Right atrium auricular region (tissue), 2 donors: ENCODE measurements around the gene GPR37L1. TPM values are rescaled to one million over a fixed set of nuclear protein-coding genes. Genes with fewer than 3 reads are reported as not detected.

ENCODE experiments used
- DNase-seq: peaks from one replicate; pipeline ENCODE4 v3.0.0-alpha.2; 2019; ENCODE audit warnings: low spot score
- H3K27ac ChIP-seq, 2 donors: fragments of 200-600 bp; sonication (generic); 1 replicate in 1 of 2; 2 replicates in 1 of 2; pipeline ENCODE4 v1.5.1; 2016 to 2019
- H3K27me3 ChIP-seq, 2 donors: fragments of 200-600 bp; sonication (generic); one replicate each; pipeline versions ENCODE4 v1.5.1 to v1.6.0; 2017 to 2019
- H3K36me3 ChIP-seq: fragments of 200-600 bp; sonication (generic); one replicate; pipeline ENCODE4 v1.5.1; 2016
- H3K4me1 ChIP-seq, 2 donors: fragments of 200-600 bp; sonication (generic); one replicate each; pipeline versions ENCODE4 v1.5.1 to v1.6.0; 2017 to 2019
- H3K4me3 ChIP-seq, 2 donors: fragments of 200-600 bp; sonication (generic); 1 replicate in 1 of 2; 2 replicates in 1 of 2; pipeline ENCODE4 v1.5.1; 2017 to 2019; ENCODE audit warnings: mild to moderate bottlenecking in 1 of 2, moderate library complexity in 1 of 2
- H3K9me3 ChIP-seq, 2 donors: fragments of 200-600 bp; sonication (generic); one replicate each; pipeline ENCODE4 v1.5.1; 2019
- CTCF ChIP-seq, 2 donors: fragments of 200-600 bp; sonication (generic); IDR thresholded peaks; one replicate each; pipeline ENCODE4 v1.5.1; 2019; ENCODE audit warnings: antibody characterized with exemption in 2 of 2
- total RNA-seq, 2 donors: library from RNA; depleted of rRNA; stranded (reverse); fragments of >200 nt; gene quantifications; one replicate each; pipeline ENCODE4 v1.1.0, GENCODE V29; 2016

GPR37L1 gene
- total RNA-seq, 2 donors from 2014 or later: 0.07 TPM; not detected in 1

GRCh38 chr1:202127836-202128622, 5.3 kb downstream of the GPR37L1 start:
- Histone ChIP-seq H3K4me1 (peaks cover 0 to 29% of the 10 kb centered on the region in 2 donors), H3K27ac (no peak overlapping the region), H3K4me3 (no peak overlapping the region), H3K9me3 (no peaks in the 10 kb centered on the region), H3K36me3 (peaks cover 5% of the 10 kb centered on the region), H3K27me3 (no peaks in the 10 kb centered on the region)
- DNase-seq: no peak
- TF ChIP-seq CTCF (IDR thresholded peaks at IDR 0.05): no peak

- DNase-seq: no peak
- H3K36me3 ChIP-seq: peaks cover 21% of the 10 kb centered on the region
- no peak overlapping the region for H3K4me3 ChIP-seq
- no peak for TF ChIP-seq CTCF (IDR thresholded peaks at IDR 0.05)
- no peaks in the 10 kb centered on the region for H3K27me3 ChIP-seq
- no peak overlapping the region for H3K27ac ChIP-seq
- H3K4me1 ChIP-seq: peaks cover 0 to 40% of the 10 kb centered on the region in 2 donors
- no peaks in the 10 kb centered on the region for H3K9me3 ChIP-seq
These were observed 7.0 kb downstream of the GPR37L1 start for GRCh38 chr1:202129453-202130296.

- H3K9me3 ChIP-seq: no peaks in the 10 kb centered on the region
- H3K4me3 ChIP-seq: no peak overlapping the region
- H3K4me1 ChIP-seq: peaks cover 0 to 46% of the 10 kb centered on the region in 2 donors
- no peak for TF ChIP-seq CTCF (IDR thresholded peaks at IDR 0.05)
- peaks cover 25% of the 10 kb centered on the region for H3K36me3 ChIP-seq
- DNase-seq: no peak
- H3K27me3 ChIP-seq: no peaks in the 10 kb centered on the region
- H3K27ac ChIP-seq: no peak overlapping the region
These were observed 7.6 kb downstream of the GPR37L1 start for GRCh38 chr1:202130297-202130721.

- Histone ChIP-seq H3K4me1 (peaks cover 0 to 49% of the 10 kb centered on the region in 2 donors), H3K36me3 (peaks cover 28% of the 10 kb centered on the region), H3K9me3 (no peaks in the 10 kb centered on the region), H3K27me3 (no peaks in the 10 kb centered on the region), H3K27ac (no peak overlapping the region), H3K4me3 (no peak overlapping the region)
- DNase-seq: no peak
- TF ChIP-seq CTCF (IDR thresholded peaks at IDR 0.05): no peak
These were observed 8.3 kb downstream of the GPR37L1 start for GRCh38 chr1:202130816-202131522.

- no peaks in the 10 kb centered on the region for H3K27me3 ChIP-seq
- no peak overlapping the region for H3K4me3 ChIP-seq
- peak; percentile 78 for DNase-seq
- peak overlapping the region; percentile 75 to 79 for H3K27ac ChIP-seq
- H3K36me3 ChIP-seq: peaks cover 33% of the 10 kb centered on the region
- no peaks in the 10 kb centered on the region for H3K9me3 ChIP-seq
- H3K4me1 ChIP-seq: peaks cover 0 to 49% of the 10 kb centered on the region in 2 donors
- TF ChIP-seq CTCF (IDR thresholded peaks at IDR 0.05): no peak
These were observed 9.5 kb downstream of the GPR37L1 start for GRCh38 chr1:202131956-202132821.
